Measurements from ENCODE around the gene SORBS2.

Gene SORBS2

DNA sequence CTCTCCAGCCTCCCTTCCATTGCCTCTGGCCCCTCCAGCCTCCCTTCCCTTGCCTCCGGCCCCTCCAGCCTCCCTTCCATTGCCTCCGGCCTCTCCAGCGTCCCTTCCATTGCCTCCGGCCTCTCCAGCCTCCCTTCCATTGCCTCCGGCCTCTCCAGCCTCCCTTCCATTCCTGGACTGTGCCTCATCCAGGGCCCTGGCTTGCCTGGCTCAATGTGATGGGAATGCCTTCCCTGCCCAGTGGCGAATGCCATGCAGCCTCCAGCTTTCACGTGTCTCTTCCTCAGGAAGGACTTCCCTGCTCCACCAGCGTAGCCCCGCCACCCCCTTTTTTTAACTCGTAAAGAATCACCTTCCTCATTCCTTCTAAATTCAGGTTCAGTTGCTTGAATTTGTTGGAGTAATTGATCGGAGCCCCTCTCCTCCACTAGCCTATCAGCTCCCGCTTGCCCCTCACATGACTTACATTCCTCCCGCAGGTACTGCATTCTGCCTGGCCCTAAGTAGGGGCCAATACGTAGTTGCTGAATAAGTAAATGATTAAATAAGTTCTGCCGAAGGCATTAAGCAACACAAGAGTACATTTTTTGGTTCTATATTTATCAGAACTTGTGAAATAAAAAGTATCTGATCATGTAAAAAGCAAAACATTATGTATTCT is 30.3 kb downstream of the SORBS2 start:
- Histone ChIP-seq H3K4me1 (ENCODE audit: insufficient read depth, low read length) (peaks cover 18% of the 10 kb centered on the region), H3K36me3 (ENCODE audit: insufficient read depth, low read length) (no peaks in the 10 kb centered on the region; the same call in 1 of the 2 replicates), H3K9me3 (ENCODE audit: control insufficient read depth, insufficient read depth, low read length) (no peaks in the 10 kb centered on the region), H3K9ac (ENCODE audit: low read depth, low read length) (no peak overlapping the region)

DNA sequence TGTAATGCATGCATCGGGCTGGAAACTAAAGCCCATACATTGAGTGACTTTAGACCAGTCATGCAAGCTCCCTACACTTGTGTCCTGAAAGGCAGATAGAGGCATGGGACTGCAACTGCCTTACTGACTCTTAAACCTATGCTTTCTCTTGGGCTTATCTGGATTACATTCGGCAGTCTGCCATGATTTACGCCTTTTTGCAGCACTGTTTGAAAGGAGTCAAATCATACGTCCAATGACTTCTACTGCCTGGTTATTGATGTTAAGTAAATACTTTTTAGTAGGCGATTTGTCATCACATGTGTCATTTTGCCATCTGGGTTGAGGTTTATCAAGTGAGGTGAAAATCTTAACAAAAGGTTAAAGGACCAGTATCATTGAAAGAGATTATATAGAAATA is 31.5 kb downstream of the SORBS2 start:
- Histone ChIP-seq H3K36me3 (ENCODE audit: insufficient read depth, low read length) (no peaks in the 10 kb centered on the region; the same call in 1 of the 2 replicates), H3K9ac (ENCODE audit: low read depth, low read length) (no peak overlapping the region), H3K9me3 (ENCODE audit: control insufficient read depth, insufficient read depth, low read length) (no peaks in the 10 kb centered on the region), H3K4me1 (ENCODE audit: insufficient read depth, low read length) (peaks cover 28% of the 10 kb centered on the region)

DNA sequence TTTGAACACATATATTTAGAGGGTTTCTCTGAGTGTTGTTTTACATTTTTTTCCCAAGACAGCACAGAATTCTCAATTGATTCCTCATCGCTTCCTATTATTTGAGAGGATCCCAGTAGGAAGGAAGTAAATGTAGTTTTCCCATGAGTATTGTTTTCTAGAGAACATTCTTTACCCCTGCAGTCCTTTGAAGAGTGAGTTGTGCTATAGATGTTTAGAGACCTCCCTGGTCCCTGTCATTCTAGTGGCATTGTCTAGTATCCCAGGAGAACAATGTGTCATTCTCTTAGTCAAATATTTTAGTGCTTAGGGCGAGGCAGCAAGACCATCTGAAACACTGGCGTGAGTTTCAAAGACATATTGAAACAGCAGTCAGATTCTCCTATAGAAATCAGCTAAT is 32.5 kb downstream of the SORBS2 start:
- peaks cover 31% of the 10 kb centered on the region for H3K4me1 ChIP-seq (ENCODE audit: insufficient read depth, low read length)
- H3K36me3 ChIP-seq (ENCODE audit: insufficient read depth, low read length) = no peaks in the 10 kb centered on the region; the same call in 1 of the 2 replicates
- no peaks in the 10 kb centered on the region for H3K9me3 ChIP-seq (ENCODE audit: control insufficient read depth, insufficient read depth, low read length)
- no peak overlapping the region for H3K9ac ChIP-seq (ENCODE audit: low read depth, low read length)

DNA sequence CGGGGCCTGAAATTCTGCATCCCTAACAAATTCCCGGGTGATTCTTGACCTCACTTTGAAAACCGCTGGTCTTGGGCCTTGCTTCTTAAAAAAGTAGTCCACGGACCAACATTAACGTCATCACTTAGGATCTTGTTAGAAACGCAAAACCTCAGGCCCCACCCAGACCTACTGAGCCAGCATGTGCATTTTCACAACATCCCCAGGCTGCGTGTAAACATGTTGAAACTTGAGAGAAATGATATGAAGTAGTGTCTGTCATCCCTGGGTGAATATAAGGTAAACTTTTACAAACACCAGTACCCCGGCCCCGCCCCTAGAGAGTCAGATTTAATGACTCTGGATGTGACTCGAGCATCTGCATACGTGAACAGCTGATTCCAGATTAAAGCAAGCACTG is 33.7 kb downstream of the SORBS2 start:
- Histone ChIP-seq H3K4me1 (ENCODE audit: insufficient read depth, low read length) (peaks cover 34% of the 10 kb centered on the region), H3K36me3 (ENCODE audit: insufficient read depth, low read length) (no peaks in the 10 kb centered on the region; the same call in 1 of the 2 replicates), H3K9ac (ENCODE audit: low read depth, low read length) (no peak overlapping the region), H3K9me3 (ENCODE audit: control insufficient read depth, insufficient read depth, low read length) (no peaks in the 10 kb centered on the region)

DNA sequence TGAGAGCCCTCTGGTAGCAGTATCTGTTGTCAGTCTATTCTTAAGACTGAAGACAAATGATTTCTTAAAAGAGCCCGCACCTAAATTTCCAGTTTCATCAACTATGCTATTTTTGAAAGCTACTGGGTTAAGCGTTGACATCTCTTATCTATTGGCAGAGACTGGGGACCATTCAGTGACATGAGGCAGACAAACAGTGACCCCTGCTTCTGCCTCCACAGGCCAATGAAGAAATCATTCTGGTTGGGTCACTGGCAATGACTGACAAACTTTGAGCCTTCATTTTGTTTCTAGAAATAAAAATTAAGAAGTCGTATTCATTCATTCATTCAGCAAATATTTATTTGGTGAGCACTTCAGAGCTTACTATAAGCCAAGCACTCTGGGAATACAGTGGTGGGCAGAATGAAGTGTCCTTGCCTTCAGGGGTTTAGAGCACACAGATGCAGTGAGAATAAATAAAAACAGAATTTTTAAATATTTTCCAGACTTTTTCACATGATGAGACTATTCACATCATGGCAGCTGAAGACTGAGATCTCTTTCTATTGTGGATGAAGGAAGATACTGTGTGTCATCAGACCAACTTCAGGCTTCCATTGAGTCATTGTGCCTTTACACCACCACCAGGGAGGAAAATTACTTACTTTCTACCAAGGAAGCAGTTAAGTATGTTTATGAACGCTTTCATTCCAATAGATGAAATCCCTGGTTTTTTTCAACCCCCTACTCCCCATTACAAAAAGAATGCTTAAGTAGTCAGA is 36.0 kb downstream of the SORBS2 start:
- Histone ChIP-seq H3K36me3 (ENCODE audit: insufficient read depth, low read length) (peaks cover 5% of the 10 kb centered on the region; the same call in 1 of the 2 replicates), H3K9me3 (ENCODE audit: control insufficient read depth, insufficient read depth, low read length) (no peaks in the 10 kb centered on the region), H3K9ac (ENCODE audit: low read depth, low read length) (no peak overlapping the region), H3K4me1 (ENCODE audit: insufficient read depth, low read length) (peaks cover 46% of the 10 kb centered on the region)

DNA sequence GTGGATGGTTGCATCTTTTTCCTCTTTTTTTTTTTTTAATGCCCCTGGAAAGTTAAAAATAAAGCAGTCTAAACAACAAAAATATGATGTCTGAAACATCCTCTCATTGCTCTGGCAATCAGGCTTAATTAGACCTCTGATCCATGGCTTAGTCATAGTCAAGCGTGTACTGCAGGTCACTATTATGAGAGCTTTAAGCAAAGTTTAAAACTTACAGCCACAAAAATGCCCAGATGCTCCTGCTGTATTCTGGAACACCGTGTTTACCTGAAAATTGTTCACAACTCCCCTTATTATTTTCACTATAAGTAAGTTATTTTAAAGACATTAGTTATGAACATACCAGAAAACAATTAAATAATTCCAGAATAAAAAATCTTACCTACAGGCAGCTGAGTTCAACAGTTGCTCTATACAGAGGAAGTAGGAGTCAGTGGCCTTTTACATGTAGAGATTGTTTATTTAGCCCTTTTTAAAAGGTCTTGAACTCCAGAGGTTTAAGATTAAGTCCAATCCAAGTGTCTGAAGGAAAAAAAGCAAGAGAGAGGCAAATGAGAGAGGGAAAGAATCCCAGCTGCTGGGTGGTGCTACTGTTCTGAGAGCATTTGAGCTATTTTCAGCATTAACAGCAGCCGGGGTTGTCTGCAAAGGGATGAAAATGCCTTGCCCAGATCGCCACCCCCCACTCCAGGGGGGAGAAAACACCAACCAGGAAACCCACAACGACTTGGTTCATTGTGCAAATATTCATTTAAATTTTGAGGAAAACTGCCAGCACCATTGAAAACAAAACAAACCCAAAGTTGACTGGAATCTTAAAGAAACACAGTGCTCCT is 36.9 kb downstream of the SORBS2 start:
- Histone ChIP-seq H3K36me3 (ENCODE audit: insufficient read depth, low read length) (peaks cover 5% of the 10 kb centered on the region; the same call in 1 of the 2 replicates), H3K4me1 (ENCODE audit: insufficient read depth, low read length) (peaks cover 46% of the 10 kb centered on the region), H3K9me3 (ENCODE audit: control insufficient read depth, insufficient read depth, low read length) (no peaks in the 10 kb centered on the region), H3K9ac (ENCODE audit: low read depth, low read length) (peak overlapping the region; percentile 50)

DNA sequence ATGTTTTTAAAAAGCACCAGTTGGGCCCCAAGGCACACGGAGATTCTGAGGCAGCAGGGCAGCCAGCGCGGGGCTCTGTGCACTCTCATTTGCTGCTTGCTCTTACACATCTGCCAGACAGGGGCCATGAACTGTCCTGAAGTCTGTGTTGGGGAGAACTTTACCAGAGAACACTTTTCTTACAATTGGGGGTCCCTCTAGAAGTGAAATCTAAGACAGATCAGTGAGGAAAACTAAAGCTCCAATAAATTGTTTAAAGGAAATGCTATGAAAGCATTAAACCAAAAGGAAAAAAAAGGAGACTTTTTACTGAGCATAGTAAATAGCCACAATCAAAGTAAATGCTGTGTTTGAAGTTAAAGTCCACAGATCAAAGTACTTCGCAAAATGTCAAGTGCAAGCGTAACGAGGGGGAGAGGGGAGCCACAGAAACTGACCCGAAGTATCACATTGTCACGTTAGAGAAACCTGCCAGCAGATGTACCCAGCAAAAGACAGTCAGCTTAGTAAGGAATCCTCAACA is 37.8 kb downstream of the SORBS2 start:
- Histone ChIP-seq H3K9me3 (ENCODE audit: control insufficient read depth, insufficient read depth, low read length) (no peaks in the 10 kb centered on the region), H3K4me1 (ENCODE audit: insufficient read depth, low read length) (peaks cover 40% of the 10 kb centered on the region), H3K36me3 (ENCODE audit: insufficient read depth, low read length) (peaks cover 5% of the 10 kb centered on the region; the same call in 1 of the 2 replicates), H3K9ac (ENCODE audit: low read depth, low read length) (peak overlapping the region; percentile 50)

DNA sequence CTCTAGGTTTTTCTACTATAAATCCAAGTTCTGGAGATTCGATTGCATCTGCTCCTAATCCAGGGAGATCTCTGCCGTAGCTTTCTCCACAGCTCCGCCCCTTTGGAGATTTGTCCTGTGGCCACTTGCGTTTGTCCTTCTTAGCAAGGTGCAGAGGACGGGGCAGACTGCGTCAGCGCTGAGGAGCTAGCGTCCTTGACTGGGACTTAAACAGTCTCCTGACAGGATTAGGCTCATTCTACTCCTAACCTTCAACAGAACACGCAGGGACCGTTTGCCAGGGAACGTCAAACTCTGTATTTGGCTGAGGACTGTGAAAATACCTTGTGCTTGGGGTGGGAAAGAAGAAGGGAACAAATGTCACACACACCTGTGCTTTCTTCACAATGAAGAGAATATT is 38.6 kb downstream of the SORBS2 start:
- Histone ChIP-seq H3K9ac (ENCODE audit: low read depth, low read length) (peak overlapping the region; percentile 50), H3K4me1 (ENCODE audit: insufficient read depth, low read length) (peaks cover 33% of the 10 kb centered on the region), H3K36me3 (ENCODE audit: insufficient read depth, low read length) (peaks cover 5% of the 10 kb centered on the region; the same call in 1 of the 2 replicates), H3K9me3 (ENCODE audit: control insufficient read depth, insufficient read depth, low read length) (no peaks in the 10 kb centered on the region)

DNA sequence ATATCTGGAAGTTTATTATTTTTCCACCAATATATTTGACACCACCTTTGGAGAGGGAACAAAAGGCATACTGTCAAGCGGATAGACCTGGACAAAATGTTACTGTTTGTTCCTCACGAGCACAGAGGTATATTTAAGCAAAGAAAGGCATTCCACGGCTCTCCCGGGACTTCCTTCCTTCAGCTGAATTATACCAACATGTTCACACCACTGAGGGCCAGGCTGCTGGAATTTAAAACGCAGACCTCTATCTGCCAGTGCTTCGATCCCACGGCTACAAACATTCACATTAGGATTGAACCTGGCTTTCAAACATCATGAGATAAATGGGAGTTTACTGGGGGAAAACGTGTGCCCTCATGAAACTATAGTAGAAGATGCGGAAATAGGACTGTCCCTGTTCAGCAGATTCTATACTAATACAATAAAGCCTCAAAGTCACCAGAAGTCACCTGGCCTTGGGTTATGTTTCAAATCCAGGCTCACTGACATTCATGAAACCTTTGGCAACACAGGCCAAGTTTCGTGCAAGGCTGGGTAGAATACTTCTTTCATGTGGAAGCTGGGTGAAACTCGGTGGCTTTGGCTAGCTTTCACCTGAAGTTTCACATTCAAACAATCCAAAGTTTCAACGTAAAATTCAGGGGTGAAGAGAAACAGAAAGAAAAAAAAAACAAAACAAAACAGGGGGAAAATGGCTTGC is 39.5 kb downstream of the SORBS2 start:
- Histone ChIP-seq H3K9ac (ENCODE audit: low read depth, low read length) (no peak overlapping the region), H3K9me3 (ENCODE audit: control insufficient read depth, insufficient read depth, low read length) (no peaks in the 10 kb centered on the region), H3K4me1 (ENCODE audit: insufficient read depth, low read length) (peaks cover 29% of the 10 kb centered on the region), H3K36me3 (ENCODE audit: insufficient read depth, low read length) (peaks cover 5% of the 10 kb centered on the region; the same call in 1 of the 2 replicates)

DNA sequence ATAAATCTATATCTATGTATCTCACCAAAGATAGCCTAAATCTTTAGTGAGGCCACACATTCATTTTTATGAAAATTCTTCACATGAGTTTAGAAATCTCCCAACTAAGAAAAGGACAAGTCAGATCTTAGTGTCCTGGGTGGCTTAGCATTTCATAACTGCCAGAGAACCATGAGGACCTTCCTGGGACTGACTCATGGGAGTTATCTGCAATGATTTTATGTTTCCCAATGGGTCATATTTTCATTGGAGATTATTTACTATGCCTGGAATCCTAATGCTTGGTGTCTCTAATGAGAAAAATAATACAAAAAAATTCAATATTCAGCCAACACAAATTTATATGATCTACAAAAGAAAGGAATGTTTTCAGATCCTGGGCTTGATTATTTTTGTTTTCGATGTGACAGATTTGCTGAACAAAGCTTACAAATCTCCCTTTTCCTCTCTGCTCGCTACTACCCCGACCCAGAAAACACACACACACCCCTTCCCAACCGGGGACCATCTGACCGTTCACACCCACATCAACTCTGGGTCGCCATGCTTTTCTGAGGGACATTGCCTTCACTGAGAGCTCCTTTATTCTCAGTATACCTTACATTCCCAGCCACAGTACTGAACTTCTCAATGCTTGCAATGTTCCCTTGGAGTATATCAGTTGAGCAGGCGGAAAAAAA is 40.1 kb downstream of the SORBS2 start:
- Histone ChIP-seq H3K9ac (ENCODE audit: low read depth, low read length) (no peak overlapping the region), H3K4me1 (ENCODE audit: insufficient read depth, low read length) (peaks cover 29% of the 10 kb centered on the region), H3K9me3 (ENCODE audit: control insufficient read depth, insufficient read depth, low read length) (no peaks in the 10 kb centered on the region), H3K36me3 (ENCODE audit: insufficient read depth, low read length) (peaks cover 5% of the 10 kb centered on the region; the same call in 1 of the 2 replicates)

DNA sequence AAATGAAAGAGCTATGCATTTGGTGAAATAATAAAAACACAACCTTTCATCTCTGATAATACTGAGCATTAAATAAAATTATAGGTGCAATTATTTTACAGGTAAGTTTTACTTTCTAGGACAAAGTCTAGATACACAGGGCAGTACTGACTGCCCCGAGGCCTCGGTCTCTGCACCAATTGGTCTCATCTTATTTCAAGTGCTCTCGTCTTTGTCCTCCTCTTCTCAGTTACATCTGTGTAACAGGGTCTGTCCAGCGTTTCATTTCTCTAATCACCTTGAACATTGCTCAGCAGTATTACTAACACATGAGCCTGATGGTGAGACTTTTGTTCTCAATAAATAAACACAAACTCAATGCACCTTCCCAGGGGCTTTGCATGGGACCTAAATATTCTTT is 44.5 kb downstream of the SORBS2 start:
- peaks cover 5% of the 10 kb centered on the region; the same call in 1 of the 2 replicates for H3K36me3 ChIP-seq (ENCODE audit: insufficient read depth, low read length)
- H3K4me1 ChIP-seq (ENCODE audit: insufficient read depth, low read length) = peaks cover 5% of the 10 kb centered on the region; the same call in 1 of the 2 replicates
- H3K9ac ChIP-seq (ENCODE audit: low read depth, low read length) = no peak overlapping the region
- H3K9me3 ChIP-seq (ENCODE audit: control insufficient read depth, insufficient read depth, low read length) = no peaks in the 10 kb centered on the region

DNA sequence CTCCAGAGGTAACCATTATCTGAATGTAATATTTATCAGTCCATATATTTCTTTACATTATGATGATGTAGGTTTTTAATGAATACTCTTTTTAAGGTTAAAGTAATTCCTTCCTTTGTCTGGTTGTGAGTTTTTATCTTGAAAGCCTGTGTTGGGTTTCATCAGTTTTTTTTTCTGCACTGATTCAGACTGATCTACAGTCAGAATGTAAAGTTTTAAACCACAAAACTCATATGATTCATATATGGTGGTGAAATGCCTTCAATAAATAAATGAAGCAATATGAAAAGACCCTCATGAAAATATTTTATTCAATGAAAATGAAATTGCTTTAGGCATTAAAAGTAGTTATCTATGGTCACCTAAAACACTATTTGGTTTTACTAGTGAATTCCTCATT is 47.1 kb downstream of the SORBS2 start:
- H3K9ac ChIP-seq (ENCODE audit: low read depth, low read length) = no peak overlapping the region
- H3K36me3 ChIP-seq (ENCODE audit: insufficient read depth, low read length) = no peaks in the 10 kb centered on the region
- no peaks in the 10 kb centered on the region for H3K4me1 ChIP-seq (ENCODE audit: insufficient read depth, low read length)
- no peaks in the 10 kb centered on the region for H3K9me3 ChIP-seq (ENCODE audit: control insufficient read depth, insufficient read depth, low read length)
